Osteocyte (in vitro differentiated cells): ENCODE measurements around the gene UNC13D. TPM values are rescaled to one million over a fixed set of nuclear protein-coding genes. Genes with fewer than 3 reads are reported as not detected.
A peak's percentile ranks its signal among the peaks of the same experiment; 100 is the strongest.

Experiments used
- DNase-seq: peaks from one replicate; pipeline ENCODE4 v3.0.0; 2021; ENCODE audit warnings: mixed read lengths; ENCODE audit not compliant: unreplicated experiment; ENCODE audit errors: extremely low spot score
- H3K27ac Mint-ChIP-seq: one replicate; pipeline ENCODE4 v1.8.0; 2021; ENCODE audit warnings: mild to moderate bottlenecking, mixed read lengths; ENCODE audit not compliant: unreplicated experiment
- H3K27me3 Mint-ChIP-seq: one replicate; pipeline ENCODE4 v1.8.0; 2021; ENCODE audit warnings: mixed read lengths; ENCODE audit not compliant: unreplicated experiment
- H3K36me3 Mint-ChIP-seq: one replicate; pipeline ENCODE4 v1.8.0; 2021; ENCODE audit warnings: mixed read lengths; ENCODE audit not compliant: unreplicated experiment
- H3K4me1 Mint-ChIP-seq: one replicate; pipeline ENCODE4 v1.8.0; 2021; ENCODE audit warnings: mixed read lengths; ENCODE audit not compliant: unreplicated experiment
- H3K4me3 Mint-ChIP-seq: one replicate; pipeline ENCODE4 v1.8.0; 2021; ENCODE audit warnings: mild to moderate bottlenecking, moderate library complexity, mixed read lengths; ENCODE audit not compliant: unreplicated experiment
- H3K9me3 Mint-ChIP-seq: one replicate; pipeline ENCODE4 v1.8.0; 2021; ENCODE audit warnings: mixed read lengths; ENCODE audit not compliant: unreplicated experiment
- total RNA-seq: library from RNA; stranded (reverse); gene quantifications from 2 replicates; pipeline ENCODE4 v1.2.1, GENCODE V29; 2021
- TF ChIP-seq, protein P1 (sequence below): fragments of 200-600 bp; sonication (generic); IDR thresholded peaks from 2 replicates; pipeline ENCODE4 v1.5.0; 2021; ENCODE audit warnings: antibody characterized with exemption, mild to moderate bottlenecking, moderate library complexity

Gene UNC13D
- total RNA-seq, 1 donor from 2014 or later, result 3.6 TPM

- H3K4me1 Mint-ChIP-seq, result peaks cover 26% of the 10 kb centered on the region
- H3K27ac Mint-ChIP-seq, result no peak overlapping the region
- peaks cover 35% of the 10 kb centered on the region for H3K36me3 Mint-ChIP-seq
- DNase-seq, result no peak
- no peaks in the 10 kb centered on the region for H3K9me3 Mint-ChIP-seq
- no peaks in the 10 kb centered on the region for H3K27me3 Mint-ChIP-seq
- H3K4me3 Mint-ChIP-seq, result no peak overlapping the region
- TF ChIP-seq, protein P1, sequence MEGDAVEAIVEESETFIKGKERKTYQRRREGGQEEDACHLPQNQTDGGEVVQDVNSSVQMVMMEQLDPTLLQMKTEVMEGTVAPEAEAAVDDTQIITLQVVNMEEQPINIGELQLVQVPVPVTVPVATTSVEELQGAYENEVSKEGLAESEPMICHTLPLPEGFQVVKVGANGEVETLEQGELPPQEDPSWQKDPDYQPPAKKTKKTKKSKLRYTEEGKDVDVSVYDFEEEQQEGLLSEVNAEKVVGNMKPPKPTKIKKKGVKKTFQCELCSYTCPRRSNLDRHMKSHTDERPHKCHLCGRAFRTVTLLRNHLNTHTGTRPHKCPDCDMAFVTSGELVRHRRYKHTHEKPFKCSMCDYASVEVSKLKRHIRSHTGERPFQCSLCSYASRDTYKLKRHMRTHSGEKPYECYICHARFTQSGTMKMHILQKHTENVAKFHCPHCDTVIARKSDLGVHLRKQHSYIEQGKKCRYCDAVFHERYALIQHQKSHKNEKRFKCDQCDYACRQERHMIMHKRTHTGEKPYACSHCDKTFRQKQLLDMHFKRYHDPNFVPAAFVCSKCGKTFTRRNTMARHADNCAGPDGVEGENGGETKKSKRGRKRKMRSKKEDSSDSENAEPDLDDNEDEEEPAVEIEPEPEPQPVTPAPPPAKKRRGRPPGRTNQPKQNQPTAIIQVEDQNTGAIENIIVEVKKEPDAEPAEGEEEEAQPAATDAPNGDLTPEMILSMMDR, result no peak
Measured at GRCh38 chr17:75850928-75851692, 6.9 kb upstream of the UNC13D start.

GRCh38 chr17:75849724-75850123 lies 5.5 kb upstream of the UNC13D start:
- Mint-ChIP-seq H3K27ac (no peak overlapping the region), H3K4me3 (no peak overlapping the region), H3K36me3 (peaks cover 40% of the 10 kb centered on the region), H3K4me1 (peaks cover 39% of the 10 kb centered on the region), H3K9me3 (no peaks in the 10 kb centered on the region), H3K27me3 (no peaks in the 10 kb centered on the region)
- DNase-seq, result no peak
- TF ChIP-seq, protein P1, result no peak

DNA sequence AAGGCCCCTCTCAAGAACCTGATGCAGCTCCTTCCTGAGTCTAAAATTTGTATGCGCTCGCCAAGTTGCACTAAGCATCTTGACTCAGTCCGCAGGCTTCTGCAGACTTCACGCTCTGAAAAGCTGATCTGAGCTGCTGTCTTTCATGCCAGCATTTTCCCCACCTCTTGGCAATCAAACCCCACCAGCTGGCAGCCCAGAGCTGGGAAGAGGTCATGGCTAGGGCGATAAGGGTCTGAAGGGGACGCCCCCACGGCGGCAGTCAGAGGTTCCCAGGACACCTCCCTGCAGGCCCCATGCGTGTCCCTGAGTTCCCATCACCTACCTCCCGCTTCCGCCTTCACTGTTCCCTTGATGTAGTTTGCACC lies 5.1 kb upstream of the UNC13D start:
- Mint-ChIP-seq H3K27me3 (no peaks in the 10 kb centered on the region), H3K9me3 (no peaks in the 10 kb centered on the region), H3K36me3 (peaks cover 40% of the 10 kb centered on the region), H3K27ac (no peak overlapping the region), H3K4me3 (no peak overlapping the region), H3K4me1 (peaks cover 35% of the 10 kb centered on the region)
- TF ChIP-seq, protein P1, result no peak
- DNase-seq, result no peak

DNA sequence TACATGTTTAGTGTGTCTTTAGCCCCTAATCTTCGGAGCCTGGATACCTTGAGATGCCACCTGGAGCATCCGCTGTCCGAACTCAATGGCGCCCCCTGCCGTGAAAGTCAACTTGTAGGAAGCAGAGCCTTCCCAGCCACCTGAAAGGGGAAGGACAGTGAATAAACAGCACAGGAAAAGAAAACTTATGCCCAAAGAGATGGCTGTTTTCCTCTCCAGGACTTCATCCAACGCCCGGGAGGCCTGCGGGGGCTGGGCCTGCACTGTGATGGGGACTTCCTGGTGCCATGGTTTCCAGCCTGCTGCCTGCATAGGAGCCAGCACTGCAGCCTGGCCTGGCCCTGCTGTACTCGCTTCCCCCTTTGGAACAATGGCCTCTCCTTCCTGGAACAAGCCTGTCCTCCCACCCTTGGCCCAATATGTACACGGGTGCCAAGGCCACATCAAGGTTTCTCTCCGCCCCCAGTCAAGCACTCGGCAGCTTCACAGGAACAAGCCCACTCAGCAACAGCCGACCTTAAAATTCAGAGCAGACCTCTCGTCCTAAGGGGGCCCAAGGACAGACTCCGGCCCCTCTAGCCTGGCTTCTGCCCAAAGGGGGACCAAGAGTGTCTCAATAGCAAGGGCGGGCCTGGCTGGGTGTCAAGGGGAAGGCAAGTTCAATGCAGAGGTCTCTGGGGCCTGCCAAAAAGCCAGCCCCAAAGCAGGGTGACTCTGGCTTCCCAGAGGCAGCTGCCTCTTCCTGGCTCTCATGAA lies 4.5 kb upstream of the UNC13D start:
- Mint-ChIP-seq H3K4me3 (no peak overlapping the region), H3K27ac (no peak overlapping the region)
- DNase-seq, result no peak

More for the DNA sequence above, 4.5 kb upstream of the UNC13D start:
- Mint-ChIP-seq H3K9me3 (no peaks in the 10 kb centered on the region), H3K27me3 (no peaks in the 10 kb centered on the region), H3K4me1 (peaks cover 34% of the 10 kb centered on the region), H3K36me3 (peaks cover 40% of the 10 kb centered on the region)
- TF ChIP-seq, protein P1, result peak; percentile 67
